ENCODE measurements around the gene YAF2. TPM values are rescaled to one million over a fixed set of nuclear protein-coding genes. Genes with fewer than 3 reads are reported as not detected.
A peak's percentile ranks its signal among the peaks of the same experiment; 100 is the strongest.

YAF2 gene
- total RNA-seq, 1 donor from 2014 or later = 22.4 TPM

DNA sequence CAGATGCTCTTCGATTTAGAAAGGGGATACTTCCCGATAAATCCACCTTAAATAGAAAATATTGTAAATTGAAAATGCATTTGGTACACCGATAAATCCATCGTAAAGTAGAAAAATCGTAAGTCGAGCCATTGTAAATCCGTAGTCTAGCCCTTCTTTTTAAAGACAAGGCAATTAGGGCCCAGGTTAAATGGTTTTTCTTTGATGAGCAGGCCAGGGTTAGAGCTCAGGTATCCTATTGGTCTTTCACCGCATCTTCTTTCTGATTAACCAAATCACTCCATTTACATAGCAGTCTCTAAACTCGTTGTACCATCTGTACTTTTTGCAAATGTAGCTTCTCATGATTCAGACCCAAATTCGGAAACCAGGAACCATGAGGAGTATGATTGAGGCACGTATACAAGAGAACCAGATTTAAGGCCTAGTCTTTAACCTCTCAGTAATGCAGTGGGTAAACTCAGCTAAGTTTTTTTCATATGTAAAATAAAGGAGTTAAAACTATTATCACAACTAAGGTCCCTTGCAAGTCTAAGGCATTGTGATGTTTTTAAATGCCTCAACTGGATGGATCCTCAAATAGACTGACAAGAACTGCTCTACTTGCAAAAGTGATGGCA is 2.2 kb upstream of the YAF2 start:
- Histone ChIP-seq H3K4me3 (no peak overlapping the region), H3K27ac (no peak overlapping the region), H3K9me3 (ENCODE audit: low read depth) (no peaks in the 10 kb centered on the region), H3K27me3 (peaks cover 57% of the 10 kb centered on the region), H3K36me3 (no peaks in the 10 kb centered on the region), H3F3A (ENCODE audit: low read depth) (peaks cover 19% of the 10 kb centered on the region), H3K4me2 (no peak overlapping the region), H2AFZ (replicated peaks) (peak overlapping the region; percentile 17), H3K4me1 (peaks cover 8% of the 10 kb centered on the region), H4K20me1 (ENCODE audit: low read depth) (peaks cover 12% of the 10 kb centered on the region), H3K9ac (no peak overlapping the region), H3K79me2 (ENCODE audit: low read depth) (peaks cover 18% of the 10 kb centered on the region)
- no peak overlapping the region for H3K27ac Mint-ChIP-seq
- TF ChIP-seq EZH2phosphoT487 (IDR thresholded peaks at IDR 0.05) = no peak
- TF ChIP-seq, protein P1, sequence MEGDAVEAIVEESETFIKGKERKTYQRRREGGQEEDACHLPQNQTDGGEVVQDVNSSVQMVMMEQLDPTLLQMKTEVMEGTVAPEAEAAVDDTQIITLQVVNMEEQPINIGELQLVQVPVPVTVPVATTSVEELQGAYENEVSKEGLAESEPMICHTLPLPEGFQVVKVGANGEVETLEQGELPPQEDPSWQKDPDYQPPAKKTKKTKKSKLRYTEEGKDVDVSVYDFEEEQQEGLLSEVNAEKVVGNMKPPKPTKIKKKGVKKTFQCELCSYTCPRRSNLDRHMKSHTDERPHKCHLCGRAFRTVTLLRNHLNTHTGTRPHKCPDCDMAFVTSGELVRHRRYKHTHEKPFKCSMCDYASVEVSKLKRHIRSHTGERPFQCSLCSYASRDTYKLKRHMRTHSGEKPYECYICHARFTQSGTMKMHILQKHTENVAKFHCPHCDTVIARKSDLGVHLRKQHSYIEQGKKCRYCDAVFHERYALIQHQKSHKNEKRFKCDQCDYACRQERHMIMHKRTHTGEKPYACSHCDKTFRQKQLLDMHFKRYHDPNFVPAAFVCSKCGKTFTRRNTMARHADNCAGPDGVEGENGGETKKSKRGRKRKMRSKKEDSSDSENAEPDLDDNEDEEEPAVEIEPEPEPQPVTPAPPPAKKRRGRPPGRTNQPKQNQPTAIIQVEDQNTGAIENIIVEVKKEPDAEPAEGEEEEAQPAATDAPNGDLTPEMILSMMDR (IDR thresholded peaks at IDR 0.05) = no peak
- TF ChIP-seq EZH2 (IDR thresholded peaks at IDR 0.05) = no peak
- peaks cover 6% of the 10 kb centered on the region for H3K36me3 Mint-ChIP-seq
- H3K4me1 Mint-ChIP-seq = peaks cover 17% of the 10 kb centered on the region
- no peaks in the 10 kb centered on the region for H3K9me3 Mint-ChIP-seq
- H3K4me3 Mint-ChIP-seq = no peak overlapping the region
- no peaks in the 10 kb centered on the region for H3K27me3 Mint-ChIP-seq (ENCODE audit: insufficient read depth, low read depth)
- DNase-seq (ENCODE audit: low spot score) = no peak

DNA sequence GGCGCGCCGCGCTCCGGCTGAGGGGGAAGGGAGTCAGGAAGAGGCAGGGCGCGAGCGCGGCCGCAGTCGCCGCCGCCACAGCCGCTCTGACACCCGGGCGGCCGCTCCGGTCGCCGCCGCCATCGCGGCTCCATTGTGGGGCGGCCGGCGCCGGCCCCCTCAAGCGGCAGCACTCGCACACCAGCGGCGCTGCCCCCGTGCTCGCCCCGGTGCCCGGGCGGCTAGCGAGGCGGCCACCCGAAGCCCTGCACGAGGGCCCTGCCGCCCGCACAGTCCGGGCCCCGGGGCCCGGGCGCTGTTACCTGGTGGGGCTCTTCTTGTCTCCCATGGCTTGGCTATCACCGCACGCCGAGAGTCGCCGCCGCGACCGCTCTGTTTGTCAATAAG is 202 bp downstream of the YAF2 start:
- peaks cover 18% of the 10 kb centered on the region for H3K79me2 ChIP-seq (ENCODE audit: low read depth)

DNA sequence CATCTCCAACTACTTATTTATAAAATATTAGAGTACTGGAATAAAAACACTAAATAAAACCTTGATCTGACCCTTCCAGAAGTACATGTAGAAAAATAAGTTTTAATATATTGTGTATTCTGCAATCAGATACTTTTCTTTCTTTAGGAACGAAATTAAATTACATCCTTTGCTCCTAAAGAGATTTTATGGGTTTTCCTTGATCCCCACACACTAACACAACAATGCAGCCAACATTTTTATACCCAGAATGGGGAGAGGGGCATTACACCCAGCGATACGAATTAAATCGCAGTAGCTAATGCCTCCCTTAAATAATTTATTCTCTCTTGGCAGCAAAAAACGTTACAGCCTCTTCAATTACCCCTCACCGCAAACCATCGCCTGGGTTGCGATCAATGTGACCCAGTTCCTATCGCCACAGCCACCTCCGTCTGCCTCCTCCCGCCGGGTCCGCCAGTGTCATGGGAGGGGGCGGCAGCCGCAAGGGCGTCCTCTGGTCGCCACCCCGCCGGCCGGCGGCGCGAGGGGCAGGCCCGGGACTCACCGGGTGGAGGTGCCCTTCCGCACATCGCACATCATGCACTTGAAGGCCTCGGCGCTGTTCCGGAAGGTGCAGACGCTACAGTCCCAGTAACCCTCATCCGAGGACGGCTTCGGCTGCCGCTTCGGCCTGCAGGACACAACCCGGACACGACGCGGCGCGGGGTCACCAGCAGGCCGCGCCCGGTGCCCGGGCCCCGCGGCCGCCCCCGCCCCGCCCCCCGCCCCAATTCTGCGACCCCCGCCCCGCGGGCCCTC is 796 bp downstream of the YAF2 start:
- peaks cover 47% of the 10 kb centered on the region for H3K27me3 ChIP-seq
- H3K4me2 ChIP-seq = peak overlapping the region; percentile 90
- Mint-ChIP-seq H3K27ac (peak overlapping the region; percentile 92), H3K4me1 (peaks cover 19% of the 10 kb centered on the region), H3K27me3 (ENCODE audit: insufficient read depth, low read depth) (no peaks in the 10 kb centered on the region), H3K36me3 (peaks cover 26% of the 10 kb centered on the region), H3K9me3 (peaks cover 3% of the 10 kb centered on the region), H3K4me3 (peak overlapping the region; percentile 98)
- TF ChIP-seq, protein P1 (IDR thresholded peaks at IDR 0.05) = peak; percentile 45
- TF ChIP-seq EZH2 (IDR thresholded peaks at IDR 0.05) = no peak
- peak overlapping the region; percentile 82 for H3K4me3 ChIP-seq
- no peaks in the 10 kb centered on the region for H3K9me3 ChIP-seq (ENCODE audit: low read depth)
- no peaks in the 10 kb centered on the region for H3K36me3 ChIP-seq
- H3F3A ChIP-seq (ENCODE audit: low read depth) = peaks cover 19% of the 10 kb centered on the region
- peak; percentile 87 for DNase-seq (ENCODE audit: low spot score)
- H3K4me1 ChIP-seq = peaks cover 8% of the 10 kb centered on the region
- no peak overlapping the region for H3K9ac ChIP-seq
- peaks cover 18% of the 10 kb centered on the region for H3K79me2 ChIP-seq (ENCODE audit: low read depth)
- peaks cover 12% of the 10 kb centered on the region for H4K20me1 ChIP-seq (ENCODE audit: low read depth)
- no peak overlapping the region for H3K27ac ChIP-seq
- H2AFZ ChIP-seq (replicated peaks) = peak overlapping the region; percentile 69

More for the DNA sequence above, 202 bp downstream of the YAF2 start:
- TF ChIP-seq EZH2 (IDR thresholded peaks at IDR 0.05) (no peak), EZH2phosphoT487 (IDR thresholded peaks at IDR 0.05) (no peak)
- TF ChIP-seq, protein P1 (IDR thresholded peaks at IDR 0.05) = no peak
- Histone ChIP-seq H3F3A (ENCODE audit: low read depth) (peaks cover 19% of the 10 kb centered on the region), H3K9me3 (ENCODE audit: low read depth) (no peaks in the 10 kb centered on the region), H3K27ac (peak overlapping the region; percentile 70), H4K20me1 (ENCODE audit: low read depth) (peaks cover 12% of the 10 kb centered on the region), H3K4me3 (peak overlapping the region; percentile 82), H3K36me3 (no peaks in the 10 kb centered on the region), H3K4me1 (peaks cover 8% of the 10 kb centered on the region), H3K27me3 (peaks cover 51% of the 10 kb centered on the region), H2AFZ (replicated peaks) (peak overlapping the region; percentile 91), H3K9ac (peak overlapping the region; percentile 57), H3K4me2 (peak overlapping the region; percentile 90)
- Mint-ChIP-seq H3K4me1 (peaks cover 19% of the 10 kb centered on the region), H3K4me3 (peak overlapping the region; percentile 88), H3K27me3 (ENCODE audit: insufficient read depth, low read depth) (no peaks in the 10 kb centered on the region), H3K36me3 (peaks cover 20% of the 10 kb centered on the region), H3K9me3 (no peaks in the 10 kb centered on the region), H3K27ac (no peak overlapping the region)
- DNase-seq (ENCODE audit: low spot score) = peak; percentile 72
